B cell (primary cell): ENCODE results near the gene CDC25B. TPM values are rescaled to one million over a fixed set of nuclear protein-coding genes. Genes with fewer than 3 reads are reported as not detected.
A peak's percentile ranks its signal among the peaks of the same experiment; 100 is the strongest.

Experiments used
- ATAC-seq: fragments of 200-7000 bp; cut with Tn5 transposase; one replicate; pipeline ENCODE4 v1.10.0; 2021; ENCODE audit warnings: low read depth, mild to moderate bottlenecking, moderate number of reproducible peaks, moderate library complexity
- CTCF ChIA-PET: fragments of 350-600 bp; sonication (Branson Sonifier 250); formaldehyde crosslinking; loops from one replicate; lab custom pipeline; 2021; ENCODE audit warnings: antibody characterized with exemption, inconsistent platforms; lab: Charles Lee
- POLR2A ChIA-PET: fragments of 350-600 bp; sonication (Branson Sonifier 250); formaldehyde crosslinking; loops from one replicate; lab custom pipeline; 2021; ENCODE audit warnings: antibody characterized with exemption; lab: Charles Lee
- DNase-seq: peaks from one replicate; pipeline ENCODE4 v3.0.0; 2013
- H2AFZ ChIP-seq: 2 replicates; pipeline ENCODE4 v1.6.1; 2012; ENCODE audit warnings: mild to moderate bottlenecking, low read depth, low read length; ENCODE audit not compliant: insufficient read depth, poor library complexity, severe bottlenecking
- H3K27ac ChIP-seq, 2 donors: 1 replicate in 1 of 2; 2 replicates in 1 of 2; pipeline ENCODE4 v1.5.1; 2012 to 2013; ENCODE audit warnings: low read length in 2 of 2, mild to moderate bottlenecking in 2 of 2, moderate library complexity in 1 of 2
- H3K27me3 ChIP-seq, 4 experiments: fragments of 200-600 bp in 1 of 4; sonication (generic) in 1 of 4; replicated peaks in 1 of 4; 1 replicate in 2 of 4; 2 replicates in 2 of 4; pipeline versions ENCODE4 v1.6.1 to v1.7.0; 2013 to 2016; ENCODE audit warnings: low read length in 3 of 4, mild to moderate bottlenecking in 2 of 4, mixed read lengths in 1 of 4, moderate library complexity in 1 of 4; ENCODE audit not compliant: insufficient read depth in 4 of 4, control insufficient read depth in 3 of 4; ENCODE audit errors: control extremely low read depth in 1 of 4
- H3K36me3 ChIP-seq, 2 experiments: replicated peaks in 1 of 2; 1 replicate in 1 of 2; 2 replicates in 1 of 2; pipeline versions ENCODE4 v1.6.1 to v1.7.1; 2013; ENCODE audit warnings: low read length in 1 of 2; ENCODE audit not compliant: insufficient read depth in 2 of 2, control insufficient read depth in 1 of 2; ENCODE audit errors: control extremely low read depth in 1 of 2, extremely low read depth in 1 of 2
- H3K4me1 ChIP-seq, 2 donors: fragments of 200-600 bp in 1 of 2; sonication (generic) in 1 of 2; 1 replicate in 1 of 2; 2 replicates in 1 of 2; pipeline versions ENCODE4 v1.5.1 to v1.6.1; 2013 to 2017; ENCODE audit warnings: low read length in 2 of 2; ENCODE audit not compliant: control insufficient read depth in 2 of 2, insufficient read depth in 2 of 2
- H3K4me2 ChIP-seq: replicated peaks from 2 replicates; pipeline ENCODE3; 2012; ENCODE audit warnings: mild to moderate bottlenecking, low read depth, low read length; ENCODE audit not compliant: poor library complexity, severe bottlenecking
- H3K4me3 ChIP-seq, 5 experiments: fragments of 200-600 bp in 1 of 5; sonication (generic) in 1 of 5; 1 replicate in 3 of 5; 2 replicates in 2 of 5; pipeline versions ENCODE4 v1.5.1 to v1.7.0; 2011 to 2016; ENCODE audit warnings: low read length in 4 of 5, mild to moderate bottlenecking in 4 of 5, low read depth in 2 of 5, control low read depth in 1 of 5, moderate library complexity in 1 of 5; ENCODE audit not compliant: insufficient read depth in 1 of 5; ENCODE audit errors: control extremely low read depth in 1 of 5, extremely low read depth in 1 of 5
- H3K79me2 ChIP-seq: fragments of 200-600 bp; sonication (generic); one replicate; pipeline ENCODE4 v1.6.0; 2016; ENCODE audit warnings: low read length; ENCODE audit not compliant: control insufficient read depth, insufficient read depth
- H3K9ac ChIP-seq: fragments of 200-600 bp; sonication (generic); 2 replicates; pipeline ENCODE4 v1.6.1; 2017; ENCODE audit warnings: mild to moderate bottlenecking, low read length, moderate library complexity
- H3K9me3 ChIP-seq, 3 donors: one replicate each; pipeline versions ENCODE4 v1.6.1 to v1.7.1; 2013; ENCODE audit warnings: low read length in 2 of 3; ENCODE audit not compliant: control insufficient read depth in 2 of 3, insufficient read depth in 1 of 3; ENCODE audit errors: control extremely low read depth in 1 of 3
- H4K20me1 ChIP-seq: 2 replicates; pipeline ENCODE4 v1.6.0; 2012; ENCODE audit warnings: mild to moderate bottlenecking, low read length; ENCODE audit not compliant: insufficient read depth, control insufficient read depth, poor library complexity, severe bottlenecking
- H3K27ac Mint-ChIP-seq: one replicate; pipeline ENCODE4 v1.8.0; 2021; ENCODE audit warnings: mixed read lengths
- H3K27me3 Mint-ChIP-seq: one replicate; pipeline ENCODE4 v1.8.0; 2021; ENCODE audit warnings: mixed read lengths
- H3K4me1 Mint-ChIP-seq: one replicate; pipeline ENCODE4 v1.8.0; 2021; ENCODE audit warnings: mixed read lengths
- H3K4me3 Mint-ChIP-seq: one replicate; pipeline ENCODE4 v1.8.0; 2021; ENCODE audit warnings: mixed read lengths
- H3K9me3 Mint-ChIP-seq: one replicate; pipeline ENCODE4 v1.8.0; 2022; ENCODE audit warnings: mixed read lengths; ENCODE audit not compliant: insufficient read depth
- EZH2 ChIP-seq: IDR thresholded peaks from 2 replicates; pipeline ENCODE4 v1.6.1; 2012; ENCODE audit warnings: borderline replicate concordance, low read depth, mild to moderate bottlenecking, moderate library complexity, low read length; ENCODE audit not compliant: insufficient read depth, poor library complexity, severe bottlenecking
- WGBS: methylation state at CpG from one replicate; pipeline ENCODE4 v1.1.5; 2013; ENCODE audit warnings: missing lambda C conversion rate; ENCODE audit not compliant: insufficient coverage; 5-methylcytosine and 5-hydroxymethylcytosine counted together
- intact Hi-C: fragments of 100-400 bp; cut with micrococcal nuclease; formaldehyde crosslinking; loops from one replicate; pipeline ENCODE4 v1.10.0; 2022
- polyA plus RNA-seq: library from polyadenylated mRNA; depleted of rRNA; stranded (reverse); fragments of >200 nt; gene quantifications from 2 replicates; pipeline ENCODE4 v1.2.3, GENCODE V29; 2012
- total RNA-seq, 2 donors: library from RNA; stranded (reverse); fragments of 120-200 nt in 1 of 2; gene quantifications; 1 replicate in 1 of 2; 2 replicates in 1 of 2; pipeline versions ENCODE4 v1.2.3 to v1.2.4, GENCODE V29; 2013 to 2022
- TF ChIP-seq, protein P1 (sequence below): fragments of 200-600 bp; IDR thresholded peaks from one replicate; pipeline ENCODE4 v1.8.0; 2022; ENCODE audit warnings: antibody characterized with exemption, mild to moderate bottlenecking

Gene CDC25B
- total and polyA plus RNA-seq, 2 donors (not counting 1 experiment from before 2014, with no cell fraction given), result 72.3 to 114 TPM

- ChIA-PET POLR2A (interaction anchor here (0.7 to 1.3 kb wide), 6 partner anchors 9 to 16 kb away, joined by 3 to 6 read pairs (median 4); partner anchors contain the start of genes AP5S1 and CDC25B), CTCF (interaction anchor here (0.6 to 2.4 kb wide), 4 partner anchors 9 to 43 kb away, joined by 3 to 12 read pairs (median 7); partner anchors contain the start of genes ADISSP and AP5S1)
- ATAC-seq (peak; percentile 99), DNase-seq (peak; percentile 47)
- Mint-ChIP-seq H3K9me3 (no peaks in the 10 kb centered on the region), H3K27me3 (no peaks in the 10 kb centered on the region), H3K4me1 (peaks cover 17% of the 10 kb centered on the region), H3K27ac (peak overlapping the region; percentile 81), H3K4me3 (peak overlapping the region; percentile 87)
- H3K4me2 ChIP-seq, result peak overlapping the region; percentile 59
- H3K9me3 ChIP-seq, result peaks cover 0 to 2% (median 0%) of the 10 kb centered on the region in 3 donors
- H3K9ac ChIP-seq, result peak overlapping the region; percentile 41
- WGBS, result 16% methylated on average over 13 of the region's 20 CpGs
- TF ChIP-seq EZH2, result no peak
- TF ChIP-seq, protein P1, sequence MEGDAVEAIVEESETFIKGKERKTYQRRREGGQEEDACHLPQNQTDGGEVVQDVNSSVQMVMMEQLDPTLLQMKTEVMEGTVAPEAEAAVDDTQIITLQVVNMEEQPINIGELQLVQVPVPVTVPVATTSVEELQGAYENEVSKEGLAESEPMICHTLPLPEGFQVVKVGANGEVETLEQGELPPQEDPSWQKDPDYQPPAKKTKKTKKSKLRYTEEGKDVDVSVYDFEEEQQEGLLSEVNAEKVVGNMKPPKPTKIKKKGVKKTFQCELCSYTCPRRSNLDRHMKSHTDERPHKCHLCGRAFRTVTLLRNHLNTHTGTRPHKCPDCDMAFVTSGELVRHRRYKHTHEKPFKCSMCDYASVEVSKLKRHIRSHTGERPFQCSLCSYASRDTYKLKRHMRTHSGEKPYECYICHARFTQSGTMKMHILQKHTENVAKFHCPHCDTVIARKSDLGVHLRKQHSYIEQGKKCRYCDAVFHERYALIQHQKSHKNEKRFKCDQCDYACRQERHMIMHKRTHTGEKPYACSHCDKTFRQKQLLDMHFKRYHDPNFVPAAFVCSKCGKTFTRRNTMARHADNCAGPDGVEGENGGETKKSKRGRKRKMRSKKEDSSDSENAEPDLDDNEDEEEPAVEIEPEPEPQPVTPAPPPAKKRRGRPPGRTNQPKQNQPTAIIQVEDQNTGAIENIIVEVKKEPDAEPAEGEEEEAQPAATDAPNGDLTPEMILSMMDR, result no peak
- H2AFZ ChIP-seq, result peak overlapping the region; percentile 54
- H3K27me3 ChIP-seq, result no peaks in the 10 kb centered on the region
- peak overlapping the region in 1 of 2 donors; percentile 35 for H3K27ac ChIP-seq
- no peaks in the 10 kb centered on the region for H4K20me1 ChIP-seq
- peaks cover 8 to 19% of the 10 kb centered on the region in 2 donors for H3K4me1 ChIP-seq
- intact Hi-C loops, result loop anchor here (1.0 kb wide), 2 partner anchors 9 to 15 kb away; partner anchors contain the start of genes AP5S1 and CDC25B
- H3K79me2 ChIP-seq, result no peaks in the 10 kb centered on the region
- H3K4me3 ChIP-seq, result peak overlapping the region in 3 of 5 experiments; percentile 25 to 30 (median 25)
- H3K36me3 ChIP-seq, result no peaks in the 10 kb centered on the region
Measured at GRCh38 chr20:3811467-3812258, 15.6 kb downstream of the CDC25B start.
